ENCODE results near the gene CACNG7. TPM values are rescaled to one million over a fixed set of nuclear protein-coding genes. Genes with fewer than 3 reads are reported as not detected.

CACNG7 gene
- total RNA-seq, 1 experiment from 2014 or later: not detected

DNA sequence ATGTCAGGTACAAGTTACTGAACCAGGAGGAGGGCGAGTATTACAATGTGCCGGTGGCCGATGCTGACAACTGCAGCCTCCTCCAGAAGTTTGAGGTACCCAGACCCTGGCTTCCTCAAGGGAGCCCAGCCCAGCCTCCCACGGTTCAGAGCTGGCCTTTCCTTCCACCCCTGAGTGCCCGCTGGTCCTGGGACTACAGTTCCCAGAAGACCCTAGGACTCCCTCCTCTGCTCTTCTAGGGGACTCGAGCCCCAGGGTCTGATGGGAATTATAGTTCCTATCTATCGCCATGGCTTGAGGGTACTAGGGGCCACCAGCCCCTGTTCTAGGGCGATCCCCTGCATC is 16.1 kb upstream of the CACNG7 start (continued):
- no peak for TF ChIP-seq SP1 (IDR thresholded peaks at IDR 0.05; ENCODE audit: low read depth)
- no peak for TF ChIP-seq SRF (IDR thresholded peaks at IDR 0.05; ENCODE audit: low read depth)
- no peak for TF ChIP-seq ELF1 (IDR thresholded peaks at IDR 0.05; ENCODE audit: borderline replicate concordance, low read depth)
- no peak for TF ChIP-seq JUND (IDR thresholded peaks at IDR 0.05)

- POLR2A ChIA-PET: no interaction called here
- Histone ChIP-seq H3K4me2 (ENCODE audit: low read length) (no peak overlapping the region), H4K20me1 (ENCODE audit: insufficient read depth) (no peaks in the 10 kb centered on the region), H3K27me3 (ENCODE audit: insufficient read depth, low read length) (no peaks in the 10 kb centered on the region), H3K4me1 (ENCODE audit: control insufficient read depth in 1 of 2, insufficient read depth in 2 of 2, low read length in 2 of 2) (peaks cover 12 to 29% of the 10 kb centered on the region in 2 experiments; a peak in 3 of 4 replicates), H3K79me2 (ENCODE audit: insufficient read depth, low read length) (no peaks in the 10 kb centered on the region), H3K9me3 (ENCODE audit: control insufficient read depth in 1 of 2, insufficient read depth in 1 of 2, low read depth in 1 of 2, low read length in 2 of 2) (no peaks in the 10 kb centered on the region), H3K9me2 (ENCODE audit: insufficient read depth) (no peaks in the 10 kb centered on the region), H3K4me3 (replicated peaks in 1 of 2; ENCODE audit: low read depth in 1 of 2, low read length in 2 of 2) (no peak overlapping the region), H3K9ac (ENCODE audit: low read length) (0 out of 2 replicates have a peak overlapping the region, but pooled peaks have one; percentile 6), H2AFZ (ENCODE audit: low read depth, low read length, poor library complexity, severe bottlenecking) (no peak overlapping the region), H3K27ac (ENCODE audit: low read depth, low read length) (no peak overlapping the region), H3K36me3 (ENCODE audit: control insufficient read depth in 1 of 2, insufficient read depth in 2 of 2, low read length in 2 of 2) (no peaks in the 10 kb centered on the region)
- DNase-seq (ENCODE audit: low read depth, low spot score) (no peak), ATAC-seq (no peak)
- intact Hi-C loops (cut with micrococcal nuclease): loop anchor here (5.0 kb wide), 1 partner anchor 88 kb away; no protein-coding TSS in a partner anchor
- BruUV-seq (replicated peaks): no TSS peak
- RAD21 ChIA-PET (ENCODE audit: low non-redundant PET in 1 of 2, low total read pairs in 2 of 2, uncharacterized antibody in 2 of 2, unreplicated experiment in 2 of 2): no interaction called here
- CTCF ChIA-PET: no interaction called here
- TF ChIP-seq FOSL1 (IDR thresholded peaks at IDR 0.05; ENCODE audit: low read depth) (no peak), ELF1 (IDR thresholded peaks at IDR 0.05; ENCODE audit: borderline replicate concordance, low read depth) (no peak), ATF3 (IDR thresholded peaks at IDR 0.05) (no peak), SRF (IDR thresholded peaks at IDR 0.05; ENCODE audit: low read depth) (no peak), SIN3A (IDR thresholded peaks at IDR 0.05; ENCODE audit: low read depth) (no peak), POLR2AphosphoS5 (IDR thresholded peaks at IDR 0.05; ENCODE audit: low read depth, low read length) (no peak), TCF7L2 (IDR thresholded peaks at IDR 0.05; ENCODE audit: borderline replicate concordance, extremely low read depth, insufficient read depth, insufficient read length) (no peak), CBX3 (IDR thresholded peaks at IDR 0.05; ENCODE audit: low read depth) (no peak), ZBTB33 (IDR thresholded peaks at IDR 0.05; ENCODE audit: extremely low read depth, insufficient replicate concordance, low read length) (no peak), POLR2A (IDR thresholded peaks at IDR 0.05; ENCODE audit: borderline replicate concordance, extremely low read depth, insufficient read depth, insufficient read length) (no peak), ZFX (IDR thresholded peaks at IDR 0.05) (no peak), EZH2 (IDR thresholded peaks at IDR 0.05) (no peak), EZH2phosphoT487 (IDR thresholded peaks at IDR 0.05; ENCODE audit: borderline replicate concordance) (no peak), YY1 (IDR thresholded peaks at IDR 0.05; ENCODE audit: extremely low read depth, insufficient replicate concordance, low read depth, low read length) (no peak), RAD21 (IDR thresholded peaks at IDR 0.05; ENCODE audit: low read depth) (no peak), ZNF274 (IDR thresholded peaks at IDR 0.05; ENCODE audit: low read depth, low read length) (no peak)
- TF ChIP-seq, protein P1, sequence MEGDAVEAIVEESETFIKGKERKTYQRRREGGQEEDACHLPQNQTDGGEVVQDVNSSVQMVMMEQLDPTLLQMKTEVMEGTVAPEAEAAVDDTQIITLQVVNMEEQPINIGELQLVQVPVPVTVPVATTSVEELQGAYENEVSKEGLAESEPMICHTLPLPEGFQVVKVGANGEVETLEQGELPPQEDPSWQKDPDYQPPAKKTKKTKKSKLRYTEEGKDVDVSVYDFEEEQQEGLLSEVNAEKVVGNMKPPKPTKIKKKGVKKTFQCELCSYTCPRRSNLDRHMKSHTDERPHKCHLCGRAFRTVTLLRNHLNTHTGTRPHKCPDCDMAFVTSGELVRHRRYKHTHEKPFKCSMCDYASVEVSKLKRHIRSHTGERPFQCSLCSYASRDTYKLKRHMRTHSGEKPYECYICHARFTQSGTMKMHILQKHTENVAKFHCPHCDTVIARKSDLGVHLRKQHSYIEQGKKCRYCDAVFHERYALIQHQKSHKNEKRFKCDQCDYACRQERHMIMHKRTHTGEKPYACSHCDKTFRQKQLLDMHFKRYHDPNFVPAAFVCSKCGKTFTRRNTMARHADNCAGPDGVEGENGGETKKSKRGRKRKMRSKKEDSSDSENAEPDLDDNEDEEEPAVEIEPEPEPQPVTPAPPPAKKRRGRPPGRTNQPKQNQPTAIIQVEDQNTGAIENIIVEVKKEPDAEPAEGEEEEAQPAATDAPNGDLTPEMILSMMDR (IDR thresholded peaks at IDR 0.05 in 2 of 3, conservative IDR thresholded peaks at IDR 0.05 in 1 of 3; ENCODE audit: borderline replicate concordance in 1 of 3, insufficient read depth in 1 of 3, low read depth in 2 of 3, low read length in 2 of 3): no peak
Measured at GRCh38 chr19:53894707-53895106, 14.4 kb upstream of the CACNG7 start.

Data from HCT116 (cell line).